IMR-90 (cell line): ENCODE data around the gene TRDN.

Source experiments
- CTCF ChIP-seq: conservative IDR thresholded peaks from 2 replicates; pipeline ENCODE4 v1.5.1; 2012; ENCODE audit warnings: mild to moderate bottlenecking, low read depth, low read length, improper control_type of control experiment
- ELK1 ChIP-seq: fragments of 150-350 bp; IDR thresholded peaks from 2 replicates; pipeline ENCODE4 v1.6.1; 2016; ENCODE audit warnings: low read depth, mild to moderate bottlenecking, low read length, moderate library complexity, borderline replicate concordance
- FOS ChIP-seq: fragments of 150-350 bp; IDR thresholded peaks from 2 replicates; pipeline ENCODE4 v1.6.1; 2016; ENCODE audit warnings: low read depth, low read length
- MAZ ChIP-seq: IDR thresholded peaks from 2 replicates; pipeline ENCODE4 v1.6.1; 2012; ENCODE audit warnings: low read depth, mild to moderate bottlenecking, low read length, improper control_type of control experiment, moderate library complexity, borderline replicate concordance
- POLR2A ChIP-seq: IDR thresholded peaks from 2 replicates; pipeline ENCODE4 v1.6.1; 2012; ENCODE audit warnings: mild to moderate bottlenecking, low read depth, low read length
- RAD21 ChIP-seq: IDR thresholded peaks from 2 replicates; pipeline ENCODE4 v1.6.1; 2012; ENCODE audit warnings: low read length, improper control_type of control experiment

DNA sequence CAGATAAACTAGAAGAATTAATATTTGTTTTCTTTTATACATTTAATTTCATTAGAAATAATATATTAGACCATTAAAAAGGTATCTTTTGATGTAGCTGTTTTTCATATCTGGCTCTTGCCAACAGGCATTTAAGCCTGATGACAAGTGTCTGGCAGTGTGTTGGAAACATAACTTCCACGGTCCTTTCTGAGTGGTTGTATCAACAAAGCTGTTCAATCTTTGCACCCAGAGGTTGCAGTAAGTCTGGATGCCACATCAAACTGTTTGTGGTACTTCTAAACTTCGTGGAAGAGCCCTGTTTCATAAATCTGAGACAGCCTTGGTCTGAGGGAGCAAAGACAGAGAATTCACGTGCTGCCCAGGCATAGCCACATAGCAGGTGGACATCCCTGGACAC is 197.4 kb downstream of the TRDN start:
- TF ChIP-seq CTCF, result no peak
- TF ChIP-seq MAZ, result no peak
- TF ChIP-seq POLR2A, result no peak
- no peak for TF ChIP-seq ELK1
- no peak for TF ChIP-seq FOS
- TF ChIP-seq RAD21, result no peak
